Mesothelial cell of epicardium (in vitro differentiated cells): ENCODE results near the gene HAPLN1. TPM values are rescaled to one million over a fixed set of nuclear protein-coding genes. Genes with fewer than 3 reads are reported as not detected.

Experiments used
- DNase-seq, 2 experiments: peaks; one replicate each; pipeline ENCODE4 v3.0.0; 2021; ENCODE audit warnings: low spot score in 2 of 2; ENCODE audit not compliant: unreplicated experiment in 2 of 2
- H3K27ac Mint-ChIP-seq: 2 replicates; pipeline ENCODE4 v1.8.0; 2021; ENCODE audit warnings: mixed read lengths
- H3K27me3 Mint-ChIP-seq: 2 replicates; pipeline ENCODE4 v1.8.0; 2021; ENCODE audit warnings: low read depth, mixed read lengths
- H3K36me3 Mint-ChIP-seq: 2 replicates; pipeline ENCODE4 v1.8.0; 2021; ENCODE audit warnings: mixed read lengths
- H3K4me1 Mint-ChIP-seq: 2 replicates; pipeline ENCODE4 v1.8.0; 2021; ENCODE audit warnings: mixed read lengths
- H3K4me3 Mint-ChIP-seq: 2 replicates; pipeline ENCODE4 v1.8.0; 2021; ENCODE audit warnings: mild to moderate bottlenecking, moderate library complexity, mixed read lengths
- H3K9me3 Mint-ChIP-seq: 2 replicates; pipeline ENCODE4 v1.8.0; 2021; ENCODE audit warnings: mixed read lengths
- total RNA-seq: library from RNA; stranded (reverse); gene quantifications from 3 replicates; pipeline ENCODE4 v1.2.1, GENCODE V29; 2021
- TF ChIP-seq, protein P1 (sequence below): fragments of 200-600 bp; sonication (generic); IDR thresholded peaks from one replicate; pipeline ENCODE4 v1.5.0; 2021; ENCODE audit warnings: antibody characterized with exemption; ENCODE audit not compliant: unreplicated experiment

The HAPLN1 gene
- total RNA-seq, 1 donor from 2014 or later = 2.8 TPM

DNA sequence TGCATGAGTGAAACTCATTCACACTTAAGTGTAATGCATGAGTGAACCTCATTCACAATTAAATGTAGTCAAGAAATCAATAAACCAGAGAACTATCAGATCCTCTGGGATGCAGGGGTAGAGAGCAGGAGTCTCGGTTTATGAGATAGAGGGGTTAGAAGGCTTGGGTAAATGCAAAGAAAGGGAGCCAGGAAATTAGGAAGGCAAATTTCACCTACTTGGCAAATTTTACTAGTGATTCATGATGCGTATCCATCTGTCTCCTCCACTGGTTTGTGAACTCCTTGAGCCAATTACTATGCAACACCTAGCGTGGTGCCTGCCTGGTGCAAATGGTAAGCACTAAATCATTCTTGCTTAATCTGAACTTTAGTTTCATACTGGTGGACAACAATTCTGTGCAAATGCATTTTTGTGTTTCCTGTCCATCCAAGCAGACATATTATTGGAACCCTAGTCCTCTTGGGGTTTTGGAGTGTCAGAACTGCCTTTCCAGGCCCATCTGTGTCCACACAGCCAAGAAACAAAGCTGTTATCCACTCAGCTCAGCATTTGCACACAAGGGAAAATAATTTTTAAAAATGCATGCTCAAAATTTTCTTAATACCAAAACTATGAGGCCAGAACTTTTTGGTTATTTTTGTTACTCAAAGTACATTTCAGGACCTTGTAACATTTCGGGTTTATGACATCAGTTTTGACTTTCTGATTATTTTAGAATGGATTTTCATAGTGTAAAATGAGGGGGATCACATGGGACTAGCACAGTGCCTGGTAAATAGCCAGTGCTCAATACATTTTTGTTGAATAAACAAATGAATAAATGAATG is 5.2 kb downstream of the HAPLN1 start:
- Mint-ChIP-seq H3K4me3 (no peak overlapping the region), H3K27ac (no peak overlapping the region), H3K4me1 (peaks cover 23% of the 10 kb centered on the region), H3K9me3 (no peaks in the 10 kb centered on the region), H3K36me3 (no peaks in the 10 kb centered on the region), H3K27me3 (no peaks in the 10 kb centered on the region)
- DNase-seq = no peak
- TF ChIP-seq, protein P1, sequence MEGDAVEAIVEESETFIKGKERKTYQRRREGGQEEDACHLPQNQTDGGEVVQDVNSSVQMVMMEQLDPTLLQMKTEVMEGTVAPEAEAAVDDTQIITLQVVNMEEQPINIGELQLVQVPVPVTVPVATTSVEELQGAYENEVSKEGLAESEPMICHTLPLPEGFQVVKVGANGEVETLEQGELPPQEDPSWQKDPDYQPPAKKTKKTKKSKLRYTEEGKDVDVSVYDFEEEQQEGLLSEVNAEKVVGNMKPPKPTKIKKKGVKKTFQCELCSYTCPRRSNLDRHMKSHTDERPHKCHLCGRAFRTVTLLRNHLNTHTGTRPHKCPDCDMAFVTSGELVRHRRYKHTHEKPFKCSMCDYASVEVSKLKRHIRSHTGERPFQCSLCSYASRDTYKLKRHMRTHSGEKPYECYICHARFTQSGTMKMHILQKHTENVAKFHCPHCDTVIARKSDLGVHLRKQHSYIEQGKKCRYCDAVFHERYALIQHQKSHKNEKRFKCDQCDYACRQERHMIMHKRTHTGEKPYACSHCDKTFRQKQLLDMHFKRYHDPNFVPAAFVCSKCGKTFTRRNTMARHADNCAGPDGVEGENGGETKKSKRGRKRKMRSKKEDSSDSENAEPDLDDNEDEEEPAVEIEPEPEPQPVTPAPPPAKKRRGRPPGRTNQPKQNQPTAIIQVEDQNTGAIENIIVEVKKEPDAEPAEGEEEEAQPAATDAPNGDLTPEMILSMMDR = no peak

DNA sequence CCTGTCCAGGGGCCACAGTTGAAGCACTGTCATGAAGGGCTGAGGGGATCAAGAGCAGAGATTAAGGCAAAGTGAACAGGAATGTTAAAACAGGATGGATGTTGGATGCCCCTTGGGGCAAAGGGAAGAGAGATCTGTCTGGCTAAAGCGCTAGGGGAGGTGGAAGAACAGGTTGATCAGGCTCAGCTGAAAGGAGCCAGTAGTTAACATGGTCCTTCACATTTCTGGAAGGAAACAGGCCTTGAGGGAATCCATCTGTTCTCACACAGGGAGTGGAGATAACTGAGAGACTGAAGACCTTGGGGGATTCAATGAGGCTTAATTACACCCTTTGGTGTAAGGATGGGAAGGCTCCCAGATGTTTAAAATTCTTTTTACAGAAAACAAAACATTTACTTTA is 5.8 kb downstream of the HAPLN1 start:
- Mint-ChIP-seq H3K27me3 (no peaks in the 10 kb centered on the region), H3K4me1 (peaks cover 23% of the 10 kb centered on the region), H3K36me3 (no peaks in the 10 kb centered on the region), H3K27ac (no peak overlapping the region), H3K4me3 (no peak overlapping the region), H3K9me3 (no peaks in the 10 kb centered on the region)
- no peak for DNase-seq
- TF ChIP-seq, protein P1 = no peak

DNA sequence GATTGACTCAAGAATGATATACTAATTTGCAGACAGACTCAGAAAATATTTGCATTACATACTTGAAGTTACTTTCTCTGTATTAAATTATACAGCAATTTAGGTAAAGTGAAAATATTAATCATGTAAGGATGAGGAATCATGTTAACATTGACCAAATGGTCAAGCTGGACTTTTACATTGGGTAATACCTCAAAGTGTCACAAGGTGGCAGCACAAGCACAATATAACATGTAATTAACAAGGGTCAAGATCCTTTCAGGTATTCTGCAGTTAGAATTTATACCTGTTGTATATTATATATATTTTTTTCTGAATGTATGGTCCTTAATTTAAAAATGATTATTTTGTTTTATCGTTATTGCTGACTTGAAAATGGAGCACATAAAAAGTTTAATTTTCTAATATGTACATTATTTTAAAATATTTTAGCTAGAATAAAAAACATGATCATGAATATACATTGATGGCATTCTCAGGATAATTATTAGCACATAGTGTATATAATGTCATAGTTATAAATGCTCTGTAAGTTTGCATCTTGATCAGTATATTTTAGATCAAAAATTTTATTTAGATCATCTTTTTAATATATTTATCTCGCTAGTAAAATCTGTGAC is 8.6 kb downstream of the HAPLN1 start:
- peaks cover 13% of the 10 kb centered on the region for H3K9me3 Mint-ChIP-seq
- no peaks in the 10 kb centered on the region for H3K36me3 Mint-ChIP-seq
- DNase-seq = no peak
- no peak overlapping the region for H3K4me3 Mint-ChIP-seq
- TF ChIP-seq, protein P1 = peak; percentile 93
- H3K27ac Mint-ChIP-seq = no peak overlapping the region
- peaks cover 11% of the 10 kb centered on the region for H3K4me1 Mint-ChIP-seq
- H3K27me3 Mint-ChIP-seq = no peaks in the 10 kb centered on the region

- no peak overlapping the region for H3K4me3 Mint-ChIP-seq
- no peak for DNase-seq
- H3K27me3 Mint-ChIP-seq = no peaks in the 10 kb centered on the region
- H3K4me1 Mint-ChIP-seq = peaks cover 9% of the 10 kb centered on the region
- H3K27ac Mint-ChIP-seq = no peak overlapping the region
- peaks cover 11% of the 10 kb centered on the region for H3K36me3 Mint-ChIP-seq
- TF ChIP-seq, protein P1 = no peak
- peaks cover 32% of the 10 kb centered on the region for H3K9me3 Mint-ChIP-seq
Measured at GRCh38 chr5:83709973-83710372, 10.7 kb downstream of the HAPLN1 start.

GRCh38 chr5:83708170-83708569 is 12.5 kb downstream of the HAPLN1 start:
- Mint-ChIP-seq H3K4me1 (peaks cover 4% of the 10 kb centered on the region), H3K27ac (no peak overlapping the region), H3K4me3 (no peak overlapping the region), H3K36me3 (peaks cover 20% of the 10 kb centered on the region), H3K9me3 (peaks cover 47% of the 10 kb centered on the region), H3K27me3 (no peaks in the 10 kb centered on the region)
- no peak for DNase-seq
- TF ChIP-seq, protein P1 = no peak
